ENCODE measurements around the gene NEU2.

Gene NEU2

DNA sequence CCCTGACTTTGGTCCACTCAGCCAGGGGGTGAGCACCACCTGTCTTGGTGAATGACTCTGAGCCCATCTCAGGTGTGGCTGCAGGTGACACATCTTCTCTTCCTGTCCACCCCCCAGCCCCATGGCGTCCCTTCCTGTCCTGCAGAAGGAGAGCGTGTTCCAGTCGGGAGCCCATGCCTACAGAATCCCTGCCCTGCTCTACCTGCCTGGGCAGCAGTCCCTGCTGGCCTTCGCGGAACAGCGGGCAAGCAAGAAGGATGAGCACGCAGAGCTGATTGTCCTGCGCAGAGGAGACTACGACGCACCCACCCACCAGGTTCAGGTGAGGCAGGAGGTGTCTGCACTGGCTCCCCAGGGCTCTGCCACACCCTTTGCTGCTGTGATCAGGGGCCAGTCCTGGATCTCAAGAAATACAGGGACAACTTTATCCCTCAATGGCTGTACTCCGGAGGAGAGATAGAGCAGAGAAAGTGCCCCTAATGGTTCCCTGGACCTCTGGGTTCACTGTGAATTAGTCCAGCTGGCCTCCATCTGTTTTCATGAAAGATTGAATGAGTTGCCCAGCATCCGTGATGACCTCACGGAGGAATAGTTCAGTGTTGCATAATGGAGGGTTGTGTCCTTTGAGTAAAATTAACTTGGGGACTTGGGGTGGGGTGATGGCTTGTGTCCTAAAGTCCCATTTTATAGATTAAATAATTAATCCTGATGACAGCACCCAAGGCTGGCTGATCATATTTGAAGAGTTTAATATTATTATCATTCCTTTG, at the start of gene NEU2:
Gene NEU2, plus strand, starts transcription at position 122 of the 770 bp plus-strand sequence. Its CDS starts 0 bp downstream, at position 122.
- DNase-seq (ENCODE audit: low read depth): no peak

DNA sequence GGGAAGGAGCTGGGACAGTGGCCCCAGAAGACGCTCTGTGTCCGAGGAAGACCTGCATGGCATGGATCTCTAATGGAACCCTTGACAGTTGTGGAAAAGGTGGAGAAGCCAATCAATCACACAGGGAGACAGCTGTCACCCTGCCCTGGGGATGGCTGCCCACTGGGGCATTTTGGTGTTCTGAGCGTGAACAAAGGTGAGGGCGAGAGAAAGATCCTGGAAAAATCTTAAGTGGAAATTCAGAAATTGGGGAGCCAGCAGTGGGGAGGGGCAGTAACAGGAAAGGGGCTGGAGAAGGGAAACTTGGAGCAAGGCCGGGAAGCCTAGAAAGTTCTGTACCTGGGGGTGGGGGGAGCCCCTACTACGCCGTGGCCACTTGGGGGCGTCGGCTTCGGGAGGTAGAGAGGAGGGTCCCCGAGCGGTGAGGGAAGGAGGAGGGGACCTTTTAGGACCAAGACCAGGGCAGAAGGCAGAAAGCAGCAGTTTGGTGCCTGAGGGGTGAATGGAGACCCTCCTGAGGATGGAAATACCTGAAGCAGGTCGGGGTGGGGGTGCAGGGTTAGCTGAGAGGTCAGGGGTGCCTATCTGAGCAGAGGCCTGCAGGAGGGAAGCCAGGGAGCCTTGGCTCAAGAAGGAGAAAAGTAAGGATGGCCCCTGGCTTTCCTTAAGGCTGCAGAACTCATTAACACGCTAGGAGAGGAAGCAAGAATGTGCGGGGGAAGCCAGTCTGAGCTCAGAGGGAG, 49.4 kb upstream of the NEU2 start:
- DNase-seq (ENCODE audit: low read depth): no peak

DNA sequence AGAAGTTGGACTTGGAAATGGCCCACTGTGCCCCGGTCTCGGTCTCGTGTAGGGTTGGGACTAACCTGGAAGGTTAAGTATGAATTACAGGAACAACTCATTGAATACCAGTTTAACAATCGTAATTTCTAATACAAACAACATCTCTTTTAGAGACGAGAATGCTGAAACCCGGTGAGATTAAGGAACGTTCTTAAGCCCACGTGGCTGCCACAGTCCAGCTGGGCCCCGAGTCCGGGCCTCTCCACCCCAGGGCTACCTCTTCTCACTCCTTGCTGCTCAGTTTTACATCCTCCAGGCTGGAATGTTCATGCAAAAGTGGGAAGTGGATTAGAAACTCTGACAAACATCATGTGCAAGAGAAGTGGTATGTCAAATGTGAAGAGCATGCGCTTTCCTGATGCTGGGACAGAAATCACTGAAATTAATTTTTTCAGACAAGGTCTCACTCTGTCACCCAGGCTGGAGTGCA, 48.8 kb upstream of the NEU2 start:
- DNase-seq (ENCODE audit: low read depth): no peak

DNA sequence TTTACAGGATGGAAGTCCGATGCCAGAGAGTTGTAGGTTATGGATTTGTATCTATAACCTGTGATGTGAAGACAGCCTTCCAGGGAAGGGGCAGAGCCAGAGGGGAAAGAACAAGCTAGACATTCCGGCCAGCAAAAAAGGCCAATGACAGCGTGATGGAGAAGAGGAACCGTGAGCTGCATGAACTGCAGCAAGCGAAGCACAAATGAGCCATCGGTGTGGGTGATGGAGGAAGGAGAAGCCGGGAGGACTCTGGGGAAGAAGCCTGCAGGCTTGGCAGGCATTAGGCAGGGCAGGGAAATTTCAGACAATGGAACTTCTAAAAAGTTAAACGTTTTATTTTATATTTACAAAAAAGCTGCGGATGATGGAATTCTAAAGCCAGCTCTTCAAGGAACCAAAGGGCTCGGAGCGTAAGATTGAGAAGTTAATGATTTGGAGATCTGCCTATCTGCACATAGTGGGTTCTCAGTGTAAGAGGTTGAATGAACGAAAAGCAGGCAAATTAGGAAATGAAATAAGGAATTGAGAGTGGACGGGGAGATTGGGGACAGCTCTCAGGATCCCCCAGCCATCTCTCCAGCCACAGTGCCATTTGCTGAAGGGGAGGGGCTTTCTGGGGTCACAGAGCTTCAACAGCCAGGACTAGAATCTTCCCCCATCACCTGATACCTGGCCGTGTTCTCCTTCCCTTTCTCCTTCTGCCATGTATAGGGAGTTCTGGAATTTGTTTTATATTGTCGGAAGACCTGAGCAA, 47.8 kb upstream of the NEU2 start:
- no peak for DNase-seq (ENCODE audit: low read depth)

DNA sequence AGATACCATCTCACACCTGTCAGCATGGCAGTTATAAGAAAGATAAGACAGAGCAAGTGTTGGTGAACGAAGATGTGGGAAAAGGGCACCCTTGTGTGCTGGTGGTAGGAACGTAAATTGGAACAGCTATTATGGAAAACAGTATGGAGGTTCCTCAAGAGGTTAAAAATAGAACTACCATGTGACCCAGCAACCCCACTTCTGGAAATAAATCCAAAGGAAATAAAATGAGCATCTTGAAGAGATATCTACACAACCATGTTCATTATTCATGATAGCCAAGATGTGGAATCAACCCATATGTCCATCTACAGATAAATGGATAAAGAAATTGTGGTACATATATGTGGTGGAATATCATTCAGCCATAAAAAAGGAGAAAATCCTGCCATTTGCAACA, 46.3 kb upstream of the NEU2 start:
- no peak for DNase-seq (ENCODE audit: low read depth)

DNA sequence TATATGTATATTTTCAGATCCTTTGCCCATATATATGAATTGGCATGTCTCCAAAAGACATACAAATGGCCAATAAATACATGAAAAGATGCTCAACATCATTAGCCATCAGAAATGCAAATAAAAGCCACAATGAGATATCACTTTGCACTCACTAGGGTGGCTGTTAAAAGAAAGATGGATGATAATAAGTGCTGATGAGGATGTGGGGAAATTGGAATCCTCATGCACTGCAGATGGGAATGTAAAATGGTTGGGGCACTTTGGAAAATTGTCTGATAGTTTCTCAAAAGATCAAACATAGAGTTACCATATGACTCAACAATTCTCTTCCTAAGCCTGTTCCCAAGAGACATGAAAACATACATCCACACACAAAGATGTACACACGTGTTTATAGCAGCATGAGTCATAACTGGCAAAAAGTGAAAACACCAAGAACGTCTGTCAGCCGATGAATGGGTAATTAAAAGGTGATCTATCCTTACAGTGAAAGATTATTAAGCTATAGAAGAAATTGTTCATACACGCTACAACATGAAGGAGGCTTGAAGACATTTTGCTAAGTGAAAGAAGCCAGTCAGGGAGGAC, 39.1 kb upstream of the NEU2 start:
- no peak for DNase-seq (ENCODE audit: low read depth)

DNA sequence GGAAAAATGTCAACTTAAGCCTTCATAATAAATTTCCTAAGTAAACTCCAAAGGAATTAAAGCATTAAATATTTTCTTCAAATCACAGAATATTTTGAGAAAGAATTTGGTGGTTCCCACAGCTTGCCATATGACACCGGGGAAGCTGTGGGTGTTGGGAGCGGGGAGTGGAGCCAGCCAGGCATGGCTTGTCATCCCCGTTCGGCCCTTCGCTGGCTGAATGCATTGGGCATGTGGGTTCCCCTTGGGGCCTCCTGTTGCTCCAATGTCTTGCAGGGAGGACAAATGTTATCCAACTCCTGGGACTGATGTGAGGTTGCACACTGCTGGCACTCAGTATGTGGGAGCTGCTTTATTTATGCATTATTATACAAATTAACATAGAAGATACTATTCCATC, 38.0 kb upstream of the NEU2 start:
- DNase-seq (ENCODE audit: low read depth): no peak

DNA sequence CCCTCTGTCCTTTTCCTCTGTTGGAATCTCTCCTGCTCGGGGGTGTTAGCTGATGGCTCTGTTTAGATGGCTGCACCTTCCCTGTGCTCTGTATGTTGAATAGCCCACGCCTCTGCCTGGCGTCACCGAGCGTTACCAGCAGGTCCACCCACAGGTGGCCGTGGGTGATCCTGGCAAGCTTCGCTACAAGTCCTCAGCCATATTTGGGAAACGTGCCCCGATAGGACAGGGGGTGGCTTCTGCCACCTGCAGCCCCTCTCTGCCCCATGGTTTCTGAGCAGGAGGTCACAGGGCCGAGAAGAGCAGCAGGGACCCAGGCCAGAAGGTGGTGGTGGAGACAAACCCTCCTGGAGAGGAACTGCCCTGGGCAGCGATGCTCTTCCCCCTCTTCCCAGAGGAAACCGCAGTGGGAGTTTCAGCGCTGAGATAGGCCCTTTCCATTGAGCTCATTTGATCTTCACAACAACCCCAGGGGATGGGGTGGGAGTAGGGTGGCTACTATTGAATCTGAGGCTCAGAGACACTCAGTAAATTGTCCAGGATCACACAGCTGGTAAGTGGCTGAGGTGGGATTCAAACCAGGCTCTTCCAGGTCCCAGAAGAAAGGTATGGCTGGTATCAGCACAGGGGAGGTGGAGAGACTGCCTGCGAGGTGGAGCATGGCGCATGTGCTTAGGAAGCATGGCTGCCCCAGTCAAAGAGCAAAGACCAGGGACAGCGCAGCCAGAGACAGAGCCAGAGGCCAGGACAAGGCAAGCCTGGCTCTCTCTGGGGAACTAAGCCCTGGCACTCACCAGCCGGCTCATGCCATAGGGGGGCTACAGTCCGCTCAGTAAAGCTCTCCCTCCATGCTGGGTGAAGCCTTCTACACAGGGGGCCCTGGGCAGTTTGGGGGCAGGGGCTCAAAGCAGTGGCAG, 34.5 kb upstream of the NEU2 start:
- DNase-seq (ENCODE audit: low read depth): no peak

DNA sequence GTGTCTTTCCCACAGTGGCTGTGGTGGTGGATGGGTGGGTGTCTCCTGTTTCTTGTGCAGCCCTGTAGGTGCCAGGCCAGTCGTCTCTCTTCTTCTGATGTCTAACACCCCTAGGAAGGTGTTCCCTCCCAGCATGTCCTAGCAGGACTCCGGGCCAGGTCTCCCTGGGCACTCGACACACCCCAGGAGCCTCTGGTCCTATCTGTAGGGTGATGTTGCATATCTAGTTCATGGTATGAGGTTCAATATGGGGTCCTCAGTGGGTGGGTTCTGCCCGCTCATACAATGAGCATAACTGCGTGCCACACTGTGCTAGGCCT, 33.8 kb upstream of the NEU2 start:
- DNase-seq (ENCODE audit: low read depth): no peak

DNA sequence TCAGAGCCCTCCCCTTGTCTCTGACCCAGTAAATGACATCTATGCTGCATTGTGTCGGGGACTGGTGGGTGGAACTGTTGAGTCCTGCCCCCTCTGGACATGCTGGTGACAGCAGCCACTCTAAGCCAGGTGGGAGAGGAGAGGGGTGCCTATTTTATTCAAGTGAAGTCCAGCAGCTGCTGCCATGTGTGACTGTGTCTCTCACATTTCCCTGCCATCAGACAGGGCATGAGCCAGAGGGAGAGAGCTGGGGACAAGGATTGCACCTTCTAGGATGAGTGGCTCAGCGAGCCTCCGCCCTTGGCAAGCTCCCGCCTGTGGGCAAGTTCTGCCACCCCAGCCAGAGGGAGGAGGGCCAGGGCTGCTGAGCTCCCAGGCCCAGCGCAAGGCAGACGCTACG, 33.1 kb upstream of the NEU2 start:
- DNase-seq (ENCODE audit: low read depth): no peak

DNA sequence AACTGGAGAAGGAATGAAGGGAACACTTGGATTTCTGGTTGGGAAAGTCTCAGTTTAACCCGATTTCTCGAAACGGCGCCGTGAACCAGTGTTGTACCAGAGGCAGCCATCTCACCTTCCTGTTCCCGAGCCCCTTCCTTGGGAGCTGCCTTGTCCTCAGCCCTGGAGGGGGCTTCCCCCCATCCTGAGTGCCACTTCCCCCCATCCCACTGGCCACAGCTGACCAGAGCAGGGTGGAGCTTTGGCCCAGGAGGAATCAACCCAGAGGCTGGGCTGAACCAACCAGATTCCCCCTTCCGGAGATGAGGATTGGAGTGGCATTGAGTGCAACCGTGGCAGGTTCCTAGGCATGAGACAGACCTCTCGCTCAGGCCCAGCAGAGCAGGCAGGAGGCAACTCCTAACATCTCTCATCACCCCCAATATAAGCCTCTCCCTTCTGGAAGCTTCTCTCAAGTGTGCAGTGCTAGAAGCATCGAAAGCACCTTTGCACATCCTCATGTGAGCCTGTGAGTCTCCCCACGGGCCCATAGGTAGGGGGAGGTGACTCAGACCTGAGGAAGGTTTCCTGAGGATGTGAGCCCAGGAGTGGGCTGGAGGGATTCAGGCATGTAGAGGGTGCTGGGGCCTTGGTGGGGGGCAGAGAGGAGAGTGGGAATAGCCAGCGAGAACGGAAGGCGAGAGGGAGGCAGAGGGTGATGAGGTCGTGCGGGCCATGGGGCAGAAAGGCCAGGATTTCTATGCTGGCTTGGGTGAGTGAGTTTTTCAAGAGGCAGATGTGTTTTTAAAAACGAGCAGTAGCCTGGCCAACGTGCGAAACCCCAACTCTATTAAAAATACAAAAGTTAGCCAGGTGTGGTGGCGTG, 31.4 kb upstream of the NEU2 start:
- DNase-seq (ENCODE audit: low read depth): no peak

DNA sequence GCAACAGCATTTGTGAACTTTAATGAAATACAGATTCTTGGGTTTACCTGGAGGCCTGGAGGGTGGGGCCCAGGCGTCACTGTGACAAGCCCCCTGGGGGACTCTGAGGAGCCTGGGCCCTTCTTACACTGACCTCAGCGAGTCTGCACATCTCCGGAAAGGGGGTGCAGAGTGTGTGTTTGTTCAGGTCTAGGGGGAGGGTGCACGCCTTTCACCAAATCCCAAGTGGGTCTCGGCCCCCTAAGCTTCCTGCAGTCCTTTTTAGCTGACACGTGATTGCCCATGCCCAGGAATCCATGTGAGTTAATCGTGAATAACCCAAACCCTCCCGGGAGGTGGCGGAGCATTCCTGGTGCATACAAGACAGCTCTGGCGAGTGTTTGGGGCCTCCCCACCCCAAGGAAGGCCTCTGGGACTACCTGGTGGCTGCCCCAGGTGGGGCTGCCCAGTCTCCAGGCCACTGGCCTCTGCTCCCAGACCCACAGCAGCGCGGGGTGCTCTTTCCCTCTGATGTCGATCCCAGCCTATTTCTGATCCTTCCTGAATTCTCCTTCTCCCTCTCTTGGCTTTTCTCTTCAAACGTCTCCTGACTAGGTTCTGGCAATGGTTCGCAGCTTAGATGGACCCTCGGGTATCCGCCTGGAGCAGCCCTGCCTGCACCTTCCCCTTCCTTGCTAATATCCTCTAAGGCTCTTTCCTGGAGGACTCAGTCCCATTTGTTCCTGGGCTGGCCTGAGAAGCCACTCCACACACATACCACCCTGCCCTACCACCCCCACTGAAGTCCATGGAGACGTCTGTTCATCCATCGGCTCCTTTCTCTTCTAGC, 29.4 kb upstream of the NEU2 start:
- DNase-seq (ENCODE audit: low read depth): no peak

DNA sequence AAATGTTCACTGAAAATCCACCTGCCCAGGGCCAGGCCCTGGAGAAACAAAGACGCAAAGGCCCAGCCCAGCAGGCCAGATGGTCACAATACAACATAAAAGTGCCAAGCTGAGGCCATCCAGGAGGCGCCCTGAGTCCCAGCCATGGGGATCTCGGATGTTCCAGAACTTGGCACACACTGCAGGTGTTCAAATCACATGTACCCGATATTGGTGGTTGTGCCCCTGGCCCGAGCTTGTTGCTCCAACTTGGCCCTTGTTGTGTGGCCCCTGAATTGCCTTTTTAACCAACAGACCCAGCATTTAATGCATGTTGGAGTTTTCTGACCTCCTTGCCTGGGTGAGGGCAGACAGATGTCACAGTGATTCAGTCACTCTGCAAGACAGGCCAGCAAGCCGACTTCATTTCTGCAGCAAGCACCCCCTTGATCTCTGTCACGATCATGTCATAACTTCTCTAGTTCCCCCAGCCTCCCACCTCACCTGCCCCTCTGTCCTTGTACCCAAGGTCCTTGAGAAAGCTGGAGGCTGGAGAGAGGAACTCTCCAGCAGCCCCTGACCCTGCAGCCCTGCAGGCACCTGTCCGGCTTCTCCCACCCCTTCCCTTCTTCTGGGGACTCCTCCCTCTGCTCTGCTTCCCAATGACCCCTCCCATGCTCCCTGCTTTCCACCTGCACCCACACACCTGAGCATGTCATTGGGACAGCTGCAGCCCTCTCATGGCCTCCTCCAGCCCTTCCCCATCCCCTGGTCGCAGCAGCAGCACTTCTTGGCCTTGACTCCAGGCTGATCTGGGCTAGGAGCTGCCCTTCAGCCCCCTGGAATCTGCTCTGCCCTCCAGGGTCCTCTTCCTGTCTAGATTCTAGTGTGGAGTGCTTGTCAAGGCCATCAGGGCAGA, 28.6 kb upstream of the NEU2 start:
- no peak for DNase-seq (ENCODE audit: low read depth)

DNA sequence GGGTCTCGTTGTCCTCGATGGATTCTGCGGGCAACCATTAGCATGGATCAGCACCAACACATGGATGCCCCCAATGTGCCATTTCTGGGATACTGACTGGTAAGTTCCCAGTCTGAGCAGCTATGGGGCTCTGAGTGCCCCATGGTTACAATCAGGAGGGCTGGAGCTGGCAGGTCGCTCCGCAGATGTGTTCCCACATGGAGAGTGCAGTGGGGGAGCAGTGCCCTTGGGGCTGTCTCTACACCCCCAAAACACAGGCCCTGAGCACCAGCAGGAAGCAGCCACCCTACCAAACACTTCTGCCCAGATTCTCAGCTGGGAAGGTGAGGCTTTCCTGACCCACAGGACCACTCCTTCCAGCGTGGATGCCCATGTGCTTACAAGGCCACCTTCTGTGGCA, 27.4 kb upstream of the NEU2 start:
- DNase-seq (ENCODE audit: low read depth): no peak

DNA sequence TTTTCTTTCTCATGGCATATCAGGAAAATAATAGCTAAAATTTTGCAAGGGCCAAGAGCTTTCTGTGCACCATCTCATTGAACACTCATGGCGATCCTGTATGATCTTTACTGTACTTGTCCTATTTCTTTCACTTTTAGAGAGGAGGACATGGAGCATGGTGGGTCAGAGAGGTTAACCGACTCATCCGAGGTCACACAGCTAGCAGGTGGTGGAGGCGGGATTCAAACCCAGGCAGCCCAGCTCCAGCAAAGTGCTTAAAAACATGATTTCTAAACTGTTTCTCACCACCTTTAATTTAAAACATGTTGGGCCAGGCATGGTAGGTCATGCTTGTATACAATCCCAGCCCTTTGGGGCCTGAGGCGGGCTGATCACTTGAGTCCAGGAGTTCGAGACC, 25.8 kb upstream of the NEU2 start:
- DNase-seq (ENCODE audit: low read depth): no peak

DNA sequence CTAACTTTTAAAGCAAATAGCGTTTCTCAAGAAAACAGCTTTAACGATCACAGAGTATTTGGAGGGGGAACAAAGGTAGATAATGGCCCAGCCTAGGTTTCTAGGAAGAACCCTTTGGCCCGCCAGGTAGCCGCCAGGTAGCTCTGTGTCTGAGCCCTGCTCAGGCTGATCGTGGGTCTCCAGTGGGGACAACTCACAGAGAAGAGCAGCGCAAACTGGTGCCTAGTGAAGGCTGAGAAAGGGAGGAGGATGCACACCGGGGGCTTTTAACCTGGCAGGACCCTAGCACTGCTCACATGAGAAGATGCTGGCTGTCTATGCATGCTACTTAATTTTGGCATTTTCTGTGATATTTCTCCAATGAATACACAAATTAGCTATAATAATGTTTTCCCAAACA, 25.2 kb upstream of the NEU2 start:
- no peak for DNase-seq (ENCODE audit: low read depth)

DNA sequence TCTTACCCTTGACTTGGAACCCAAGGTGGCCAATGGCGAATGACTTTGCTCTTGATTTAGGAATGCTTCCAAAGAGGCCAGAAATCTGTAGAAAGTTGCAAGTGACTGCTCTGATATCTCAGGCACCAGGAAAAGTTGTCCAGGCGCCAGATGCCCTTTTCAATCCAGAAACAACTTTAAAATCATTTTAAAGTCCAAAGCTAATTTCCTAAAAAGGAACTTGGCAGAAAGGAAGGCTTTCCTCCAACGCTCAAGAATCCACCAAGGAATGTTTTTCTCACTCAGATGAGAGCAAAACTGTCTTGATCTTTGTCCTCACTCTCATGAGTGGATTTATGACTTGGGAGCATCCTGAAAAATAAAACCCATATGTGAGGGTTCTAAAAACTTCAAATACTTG, 24.7 kb upstream of the NEU2 start:
- DNase-seq (ENCODE audit: low read depth): no peak

DNA sequence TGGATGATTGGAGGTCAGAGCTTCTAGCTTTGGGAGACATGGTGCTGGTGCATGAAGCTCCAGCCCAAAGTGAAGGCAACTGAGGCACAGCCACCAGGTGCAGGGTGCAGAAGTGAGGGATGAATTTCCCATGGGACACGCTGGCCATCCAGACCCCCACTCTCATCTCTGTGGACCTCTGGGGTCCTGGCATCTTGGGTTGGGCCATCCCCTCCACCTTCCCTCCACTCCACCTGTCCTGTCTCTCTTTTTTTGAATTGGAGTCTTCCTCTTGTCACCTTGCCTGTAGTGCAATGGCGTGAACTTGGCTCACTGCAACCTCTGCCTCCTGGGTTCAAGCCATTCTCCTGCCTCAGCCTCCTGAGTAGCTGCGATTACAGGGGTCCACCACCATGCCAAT, 22.8 kb upstream of the NEU2 start:
- no peak for DNase-seq (ENCODE audit: low read depth)

Data from amniotic epithelial cell (primary cell).